Natural killer cell (primary cell): Measurements from ENCODE around the gene USP3. TPM values are rescaled to one million over a fixed set of nuclear protein-coding genes. Genes with fewer than 3 reads are reported as not detected.

ENCODE experiments used
- ATAC-seq, 3 donors: fragments of 150-1000 bp in 2 of 3; fragments of 200-7000 bp in 1 of 3; cut with Tn5 transposase; 1 replicate in 1 of 3; 2 replicates in 2 of 3; pipeline ENCODE4 v1.10.0; 2021; ENCODE audit warnings: mild to moderate bottlenecking in 2 of 3, moderate library complexity in 2 of 3
- DNase-seq, 2 donors: peaks; one replicate each; pipeline versions ENCODE4 v3.0.0 to v3.0.0-alpha.2; 2013 to 2021; ENCODE audit warnings: mixed read lengths in 1 of 2
- H3K27ac ChIP-seq: one replicate; pipeline ENCODE4 v1.5.1; 2013; ENCODE audit warnings: mild to moderate bottlenecking, low read length
- H3K27me3 ChIP-seq: one replicate; pipeline ENCODE4 v1.6.1; 2013; ENCODE audit warnings: low read length; ENCODE audit not compliant: control insufficient read depth, insufficient read depth
- H3K36me3 ChIP-seq: one replicate; pipeline ENCODE4 v1.6.1; 2013; ENCODE audit warnings: low read length; ENCODE audit not compliant: control insufficient read depth, insufficient read depth
- H3K4me1 ChIP-seq: one replicate; pipeline ENCODE4 v1.6.1; 2013; ENCODE audit warnings: low read length; ENCODE audit not compliant: control insufficient read depth, insufficient read depth
- H3K4me3 ChIP-seq: one replicate; pipeline ENCODE4 v1.5.1; 2013; ENCODE audit warnings: low read length
- H3K9me3 ChIP-seq: one replicate; pipeline ENCODE4 v1.6.1; 2013; ENCODE audit warnings: low read length; ENCODE audit not compliant: control insufficient read depth, insufficient read depth
- H3K27ac Mint-ChIP-seq, 2 donors: one replicate each; pipeline ENCODE4 v1.8.0; 2022; ENCODE audit warnings: mild to moderate bottlenecking in 2 of 2, mixed read lengths in 2 of 2, moderate library complexity in 1 of 2
- H3K27me3 Mint-ChIP-seq, 2 donors: one replicate each; pipeline ENCODE4 v1.8.0; 2022; ENCODE audit warnings: low read depth in 2 of 2, mixed read lengths in 2 of 2
- H3K36me3 Mint-ChIP-seq: one replicate; pipeline ENCODE4 v1.8.0; 2022; ENCODE audit warnings: mixed read lengths
- H3K4me1 Mint-ChIP-seq, 2 donors: one replicate each; pipeline ENCODE4 v1.8.0; 2022; ENCODE audit warnings: mixed read lengths in 2 of 2
- H3K4me3 Mint-ChIP-seq: one replicate; pipeline ENCODE4 v1.8.0; 2022; ENCODE audit warnings: mild to moderate bottlenecking, moderate library complexity, mixed read lengths
- H3K9me3 Mint-ChIP-seq, 2 donors: one replicate each; pipeline ENCODE4 v1.8.0; 2022; ENCODE audit warnings: mixed read lengths in 2 of 2
- CTCF ChIP-seq: fragments of 200-600 bp; IDR thresholded peaks from one replicate; pipeline ENCODE4 v1.8.0; 2022; ENCODE audit warnings: antibody characterized with exemption
- WGBS: methylation state at CpG from one replicate; pipeline ENCODE4 v1.1.7; 2013; ENCODE audit warnings: missing lambda C conversion rate; ENCODE audit not compliant: insufficient coverage; 5-methylcytosine and 5-hydroxymethylcytosine counted together
- intact Hi-C: fragments of 100-400 bp; cut with micrococcal nuclease; formaldehyde crosslinking; loops from one replicate; pipeline ENCODE4 v1.14.2; 2022
- total RNA-seq, 4 donors: library from RNA; stranded (reverse); fragments of 120-200 nt in 1 of 4; gene quantifications; one replicate each; pipeline versions ENCODE4 v1.2.3 to v1.2.4, GENCODE V29; 2013 to 2022

USP3 gene
- total RNA-seq, 3 donors from 2014 or later (not counting 1 experiment from before 2014, with no cell fraction given): 163 to 187 (median 169) TPM

- ATAC-seq: no peak
- no peaks in the 10 kb centered on the region for H3K27me3 ChIP-seq
- no peak overlapping the region for H3K4me3 ChIP-seq
- Mint-ChIP-seq H3K36me3 (no peaks in the 10 kb centered on the region), H3K27ac (no peak overlapping the region), H3K4me3 (no peak overlapping the region), H3K4me1 (peaks cover 0 to under 1% of the 10 kb centered on the region in 2 donors), H3K9me3 (no peaks in the 10 kb centered on the region), H3K27me3 (peaks cover 12 to 16% of the 10 kb centered on the region in 2 donors)
- intact Hi-C loops: no loop called here
- H3K36me3 ChIP-seq: no peaks in the 10 kb centered on the region
- no peaks in the 10 kb centered on the region for H3K4me1 ChIP-seq
- WGBS: 87% methylated on average over 19 of the region's 22 CpGs
- DNase-seq: no peak
- no peaks in the 10 kb centered on the region for H3K9me3 ChIP-seq
- TF ChIP-seq CTCF: no peak
- H3K27ac ChIP-seq: no peak overlapping the region
Measured at GRCh38 chr15:63461230-63461985, 43.0 kb upstream of the USP3 start.

- no peaks in the 10 kb centered on the region for H3K9me3 ChIP-seq
- intact Hi-C loops: no loop called here
- DNase-seq (no peak), ATAC-seq (no peak)
- Mint-ChIP-seq H3K4me3 (no peak overlapping the region), H3K36me3 (no peaks in the 10 kb centered on the region), H3K9me3 (no peaks in the 10 kb centered on the region), H3K27ac (no peak overlapping the region), H3K27me3 (peaks cover 12 to 16% of the 10 kb centered on the region in 2 donors), H3K4me1 (peaks cover 0 to 6% of the 10 kb centered on the region in 2 donors)
- no peak overlapping the region for H3K4me3 ChIP-seq
- WGBS: no CpG with 5 or more reads among the region's 2 CpGs
- H3K4me1 ChIP-seq: peaks cover 6% of the 10 kb centered on the region
- no peak for TF ChIP-seq CTCF
- H3K27ac ChIP-seq: no peak overlapping the region
- H3K36me3 ChIP-seq: no peaks in the 10 kb centered on the region
- no peaks in the 10 kb centered on the region for H3K27me3 ChIP-seq
Measured at GRCh38 chr15:63462088-63462487, 42.3 kb upstream of the USP3 start.

- H3K9me3 Mint-ChIP-seq: no peaks in the 10 kb centered on the region
- DNase-seq: no peak
- Histone ChIP-seq H3K4me1 (peaks cover 6% of the 10 kb centered on the region), H3K4me3 (no peak overlapping the region), H3K9me3 (no peaks in the 10 kb centered on the region), H3K27ac (no peak overlapping the region), H3K36me3 (no peaks in the 10 kb centered on the region), H3K27me3 (no peaks in the 10 kb centered on the region)
- no peak for ATAC-seq
- H3K27me3 Mint-ChIP-seq: peaks cover 14 to 23% of the 10 kb centered on the region in 2 donors
- H3K4me3 Mint-ChIP-seq: no peak overlapping the region
- no peak for TF ChIP-seq CTCF
- peaks cover 0 to 6% of the 10 kb centered on the region in 2 donors for H3K4me1 Mint-ChIP-seq
- intact Hi-C loops: no loop called here
- H3K36me3 Mint-ChIP-seq: no peaks in the 10 kb centered on the region
- no peak overlapping the region for H3K27ac Mint-ChIP-seq
Measured at GRCh38 chr15:63463036-63463435, 41.4 kb upstream of the USP3 start.

- 75% methylated on average over 4 of the region's 5 CpGs for WGBS
Measured at GRCh38 chr15:63463793-63464192, 40.6 kb upstream of the USP3 start.

More at GRCh38 chr15:63463793-63464192, 40.6 kb upstream of the USP3 start:
- Histone ChIP-seq H3K27ac (no peak overlapping the region), H3K36me3 (no peaks in the 10 kb centered on the region), H3K27me3 (no peaks in the 10 kb centered on the region), H3K9me3 (no peaks in the 10 kb centered on the region), H3K4me3 (no peak overlapping the region), H3K4me1 (peaks cover 6% of the 10 kb centered on the region)
- H3K36me3 Mint-ChIP-seq: no peaks in the 10 kb centered on the region
- no peak for ATAC-seq
- TF ChIP-seq CTCF: no peak
- H3K4me1 Mint-ChIP-seq: peaks cover 0 to 6% of the 10 kb centered on the region in 2 donors
- peaks cover 11 to 23% of the 10 kb centered on the region in 2 donors for H3K27me3 Mint-ChIP-seq
- no peak overlapping the region for H3K4me3 Mint-ChIP-seq
- no peaks in the 10 kb centered on the region for H3K9me3 Mint-ChIP-seq
- no peak overlapping the region for H3K27ac Mint-ChIP-seq
- no peak for DNase-seq
- intact Hi-C loops: no loop called here
